Measurements from ENCODE around the gene POFUT1. TPM values are rescaled to one million over a fixed set of nuclear protein-coding genes. Genes with fewer than 3 reads are reported as not detected.
A peak's percentile ranks its signal among the peaks of the same experiment; 100 is the strongest.

POFUT1 gene
- polyA plus RNA-seq, 3 donors: 10.9 to 22.8 (median 11.8) TPM

DNA sequence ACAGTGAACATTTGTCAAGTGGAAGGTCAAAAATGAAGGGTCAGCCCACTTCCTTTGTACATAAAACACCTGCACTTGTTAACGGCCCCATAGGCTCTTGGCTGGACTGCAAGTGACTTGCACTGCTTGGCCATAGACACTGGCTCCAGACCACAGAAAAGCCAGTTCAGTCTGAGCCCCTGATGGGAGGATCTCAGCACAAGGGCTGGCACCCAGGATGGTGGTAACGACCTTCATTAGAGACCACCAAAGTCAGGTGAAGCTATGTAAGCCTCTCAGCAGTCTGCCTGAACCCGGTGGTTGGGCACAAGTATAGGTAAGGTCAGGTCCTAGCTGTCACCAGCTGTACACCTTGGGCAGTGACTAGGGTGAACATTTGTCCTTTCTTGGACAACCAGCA, 16.3 kb upstream of the POFUT1 start:
- no peak for TF ChIP-seq CTCF (IDR thresholded peaks at IDR 0.05)
- WGBS (ENCODE audit: insufficient coverage): 89% methylated on average over 3 of the region's 3 CpGs

GRCh38 chr20:32191873-32192272, 15.8 kb upstream of the POFUT1 start:
- no peak overlapping the region for H3K9ac ChIP-seq (ENCODE audit: insufficient read depth, low read length, poor library complexity, severe bottlenecking)
- H3K27ac ChIP-seq (ENCODE audit: low read depth in 1 of 2, low read length in 2 of 2): no peak overlapping the region
- H3K79me2 ChIP-seq (ENCODE audit: insufficient read depth, low read length): peaks cover 31% of the 10 kb centered on the region
- H3K4me3 Mint-ChIP-seq: no peak overlapping the region
- no peak for DNase-seq
- H2AFZ ChIP-seq (ENCODE audit: insufficient read depth, low read depth, low read length, poor library complexity, severe bottlenecking): no peak overlapping the region
- H3K36me3 Mint-ChIP-seq: peaks cover 52 to 54% of the 10 kb centered on the region in 2 donors
- peaks cover 16 to 21% of the 10 kb centered on the region in 2 donors for H3K4me1 ChIP-seq (ENCODE audit: control insufficient read depth in 1 of 2, insufficient read depth in 2 of 2, low read length in 2 of 2)
- H4K20me1 ChIP-seq (ENCODE audit: insufficient read depth, low read length): peaks cover 60% of the 10 kb centered on the region
- H3K4me2 ChIP-seq (replicated peaks; ENCODE audit: extremely low read depth, low read length, poor library complexity, severe bottlenecking): no peak overlapping the region
- peaks cover 30% of the 10 kb centered on the region for H3K4me1 Mint-ChIP-seq
- intact Hi-C loops (cut with micrococcal nuclease): no loop called here
- no peak overlapping the region for H3K4me3 ChIP-seq (replicated peaks in 1 of 3; ENCODE audit: low read depth in 2 of 3, low read length in 3 of 3)
- H3K27me3 ChIP-seq (ENCODE audit: control insufficient read depth in 2 of 2, insufficient read depth in 2 of 2, low read length in 2 of 2): no peaks in the 10 kb centered on the region
- H3K36me3 ChIP-seq (replicated peaks in 1 of 2; ENCODE audit: control insufficient read depth in 1 of 2, insufficient read depth in 2 of 2, low read length in 2 of 2): peaks cover 41 to 45% of the 10 kb centered on the region in 2 donors
- H3K9me3 ChIP-seq (replicated peaks in 1 of 2; ENCODE audit: control insufficient read depth in 1 of 2, insufficient read depth in 1 of 2, low read length in 2 of 2): no peaks in the 10 kb centered on the region
- TF ChIP-seq CTCF (IDR thresholded peaks at IDR 0.05): no peak
- H3K27ac Mint-ChIP-seq: peak overlapping the region in 3 of 7 donors; percentile 25 to 85 (median 70)
- peaks cover 0 to 3% (median 0%) of the 10 kb centered on the region in 7 donors for H3K9me3 Mint-ChIP-seq
- peaks cover 0 to 6% (median 6%) of the 10 kb centered on the region in 3 donors for H3K27me3 Mint-ChIP-seq (ENCODE audit: low read depth in 3 of 3)

More for the DNA sequence above, 16.3 kb upstream of the POFUT1 start:
- peak overlapping the region in 1 of 7 donors; percentile 13 for H3K27ac Mint-ChIP-seq
- Histone ChIP-seq H3K79me2 (ENCODE audit: insufficient read depth, low read length) (peaks cover 27% of the 10 kb centered on the region), H2AFZ (ENCODE audit: insufficient read depth, low read depth, low read length, poor library complexity, severe bottlenecking) (no peak overlapping the region), H3K4me3 (replicated peaks in 1 of 3; ENCODE audit: low read depth in 2 of 3, low read length in 3 of 3) (no peak overlapping the region), H3K4me1 (ENCODE audit: control insufficient read depth in 1 of 2, insufficient read depth in 2 of 2, low read length in 2 of 2) (peaks cover 16 to 21% of the 10 kb centered on the region in 2 donors), H3K4me2 (replicated peaks; ENCODE audit: extremely low read depth, low read length, poor library complexity, severe bottlenecking) (peak overlapping the region; percentile 89), H3K27ac (ENCODE audit: low read depth in 1 of 2, low read length in 2 of 2) (no peak overlapping the region), H4K20me1 (ENCODE audit: insufficient read depth, low read length) (peaks cover 55% of the 10 kb centered on the region), H3K9me3 (replicated peaks in 1 of 2; ENCODE audit: control insufficient read depth in 1 of 2, insufficient read depth in 1 of 2, low read length in 2 of 2) (no peaks in the 10 kb centered on the region), H3K9ac (ENCODE audit: insufficient read depth, low read length, poor library complexity, severe bottlenecking) (no peak overlapping the region), H3K27me3 (ENCODE audit: control insufficient read depth in 2 of 2, insufficient read depth in 2 of 2, low read length in 2 of 2) (no peaks in the 10 kb centered on the region), H3K36me3 (replicated peaks in 1 of 2; ENCODE audit: control insufficient read depth in 1 of 2, insufficient read depth in 2 of 2, low read length in 2 of 2) (peaks cover 37 to 41% of the 10 kb centered on the region in 2 donors)
- no peak for DNase-seq
- no peak overlapping the region for H3K4me3 Mint-ChIP-seq
- intact Hi-C loops (cut with micrococcal nuclease): no loop called here
- H3K9me3 Mint-ChIP-seq: peaks cover 0 to 3% (median 0%) of the 10 kb centered on the region in 7 donors
- H3K4me1 Mint-ChIP-seq: peaks cover 30% of the 10 kb centered on the region
- peaks cover 48 to 50% of the 10 kb centered on the region in 2 donors for H3K36me3 Mint-ChIP-seq
- peaks cover 0 to 6% (median 6%) of the 10 kb centered on the region in 3 donors for H3K27me3 Mint-ChIP-seq (ENCODE audit: low read depth in 3 of 3)

Data from CD14-positive monocyte (primary cell).